Germinal center (tissue), 1 donor: ENCODE results near the gene ARNT2.

Experiments
- DNase-seq: peaks from one replicate; pipeline ENCODE4 v3.0.0; 2012; ENCODE audit warnings: mixed read lengths, low spot score

The ARNT2 gene

GRCh38 chr15:80594091-80594889, 190.1 kb downstream of the ARNT2 start:
- no peak for DNase-seq

GRCh38 chr15:80595396-80595795, 191.2 kb downstream of the ARNT2 start:
- no peak for DNase-seq

GRCh38 chr15:80596521-80596976, 192.4 kb downstream of the ARNT2 start:
- no peak for DNase-seq

GRCh38 chr15:80597076-80597475, 192.9 kb downstream of the ARNT2 start:
- DNase-seq: no peak

- DNase-seq: no peak
Measured at GRCh38 chr15:80599359-80599758, 195.2 kb downstream of the ARNT2 start.

GRCh38 chr15:80600626-80601025, 196.4 kb downstream of the ARNT2 start:
- DNase-seq: no peak

GRCh38 chr15:80601256-80601655, 197.1 kb downstream of the ARNT2 start:
- no peak for DNase-seq

- no peak for DNase-seq
Measured at GRCh38 chr15:80604583-80605575, 200.7 kb downstream of the ARNT2 start.

GRCh38 chr15:80605591-80606150, 201.5 kb downstream of the ARNT2 start:
- no peak for DNase-seq

- DNase-seq: no peak
Measured at GRCh38 chr15:80606511-80607071, 202.4 kb downstream of the ARNT2 start.

GRCh38 chr15:80607287-80607980, 203.3 kb downstream of the ARNT2 start:
- DNase-seq: no peak

GRCh38 chr15:80608688-80609087, 204.5 kb downstream of the ARNT2 start:
- DNase-seq: no peak

GRCh38 chr15:80609091-80609490, 204.9 kb downstream of the ARNT2 start:
- no peak for DNase-seq

- DNase-seq: no peak
Measured at GRCh38 chr15:80609512-80609946, 205.3 kb downstream of the ARNT2 start.

- no peak for DNase-seq
Measured at GRCh38 chr15:80611543-80612080, 207.4 kb downstream of the ARNT2 start.

GRCh38 chr15:80612118-80612823, 208.1 kb downstream of the ARNT2 start:
- no peak for DNase-seq

GRCh38 chr15:80613762-80614365, 209.7 kb downstream of the ARNT2 start:
- no peak for DNase-seq

- DNase-seq: no peak
Measured at GRCh38 chr15:80614711-80615360, 210.7 kb downstream of the ARNT2 start.

GRCh38 chr15:80615361-80615736, 211.2 kb downstream of the ARNT2 start:
- no peak for DNase-seq
